22Rv1 (cell line): Measurements from ENCODE around the gene C8B.

ENCODE experiments used
- ZFX ChIP-seq: fragments of 450-650 bp; IDR thresholded peaks from 2 replicates; pipeline ENCODE4 v1.6.1; 2017; ENCODE audit warnings: antibody characterized with exemption, borderline replicate concordance
- TF ChIP-seq, protein P1 (sequence below): fragments of 450-650 bp; IDR thresholded peaks from 2 replicates; pipeline ENCODE4 v1.5.1; 2017; ENCODE audit warnings: mild to moderate bottlenecking

DNA sequence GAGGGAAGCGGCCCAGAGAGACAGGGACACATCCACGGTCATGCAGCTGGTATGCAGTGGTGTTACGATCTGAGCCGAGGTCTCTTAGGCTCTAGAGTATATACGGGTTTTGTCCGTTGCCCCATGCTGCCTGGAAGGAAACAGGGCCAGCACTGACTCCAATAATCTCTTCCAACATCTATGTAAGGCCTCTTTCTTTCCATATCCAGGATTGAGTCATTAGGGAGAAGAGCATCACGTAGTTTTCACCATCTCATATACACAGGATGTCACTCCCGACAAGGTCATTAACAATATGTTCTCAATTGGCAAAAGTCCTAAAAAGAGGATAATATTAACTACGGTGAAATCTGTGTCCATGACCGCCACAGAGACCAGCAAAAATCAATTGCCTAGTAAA is 4.4 kb downstream of the C8B start:
- TF ChIP-seq, protein P1, sequence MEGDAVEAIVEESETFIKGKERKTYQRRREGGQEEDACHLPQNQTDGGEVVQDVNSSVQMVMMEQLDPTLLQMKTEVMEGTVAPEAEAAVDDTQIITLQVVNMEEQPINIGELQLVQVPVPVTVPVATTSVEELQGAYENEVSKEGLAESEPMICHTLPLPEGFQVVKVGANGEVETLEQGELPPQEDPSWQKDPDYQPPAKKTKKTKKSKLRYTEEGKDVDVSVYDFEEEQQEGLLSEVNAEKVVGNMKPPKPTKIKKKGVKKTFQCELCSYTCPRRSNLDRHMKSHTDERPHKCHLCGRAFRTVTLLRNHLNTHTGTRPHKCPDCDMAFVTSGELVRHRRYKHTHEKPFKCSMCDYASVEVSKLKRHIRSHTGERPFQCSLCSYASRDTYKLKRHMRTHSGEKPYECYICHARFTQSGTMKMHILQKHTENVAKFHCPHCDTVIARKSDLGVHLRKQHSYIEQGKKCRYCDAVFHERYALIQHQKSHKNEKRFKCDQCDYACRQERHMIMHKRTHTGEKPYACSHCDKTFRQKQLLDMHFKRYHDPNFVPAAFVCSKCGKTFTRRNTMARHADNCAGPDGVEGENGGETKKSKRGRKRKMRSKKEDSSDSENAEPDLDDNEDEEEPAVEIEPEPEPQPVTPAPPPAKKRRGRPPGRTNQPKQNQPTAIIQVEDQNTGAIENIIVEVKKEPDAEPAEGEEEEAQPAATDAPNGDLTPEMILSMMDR = no peak
- TF ChIP-seq ZFX = no peak
